ENCODE results near the gene NR3C1.

DNA sequence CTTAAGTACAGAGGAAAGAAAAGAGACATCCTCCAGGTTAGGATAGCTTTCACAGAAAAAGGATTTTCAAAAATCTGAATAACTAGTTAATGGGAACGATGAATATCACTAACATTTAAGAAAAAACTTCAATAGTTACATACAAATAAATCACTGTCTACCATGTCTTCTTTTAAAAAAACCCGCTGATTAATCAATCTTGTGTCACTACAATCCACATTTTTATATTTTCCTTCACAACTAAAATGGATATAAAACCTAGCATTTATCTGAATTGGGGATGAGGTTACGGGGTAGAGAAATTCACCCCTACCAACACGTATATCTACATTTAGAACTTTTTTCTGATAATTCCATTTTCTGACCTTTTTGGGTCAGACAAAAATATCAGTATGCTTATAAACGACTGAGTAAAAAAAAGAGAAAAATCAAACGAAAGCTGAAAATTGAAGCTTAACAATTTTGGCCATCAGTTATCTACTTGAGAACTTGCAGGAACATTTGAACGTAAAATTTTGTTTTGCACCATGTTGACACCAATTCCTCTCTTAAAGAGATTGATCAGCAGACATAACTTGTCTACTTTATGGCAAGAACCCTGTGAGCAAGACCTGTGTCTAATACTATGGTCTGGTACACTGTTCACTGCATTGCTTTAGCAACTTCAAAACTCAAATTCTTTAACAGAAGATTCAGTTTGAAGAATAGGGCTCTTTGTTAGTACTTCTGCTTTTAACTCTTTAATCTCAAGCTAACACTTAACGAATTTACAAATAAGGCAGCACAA, 4.8 kb downstream of the NR3C1 start:
- TF ChIP-seq, protein P1, sequence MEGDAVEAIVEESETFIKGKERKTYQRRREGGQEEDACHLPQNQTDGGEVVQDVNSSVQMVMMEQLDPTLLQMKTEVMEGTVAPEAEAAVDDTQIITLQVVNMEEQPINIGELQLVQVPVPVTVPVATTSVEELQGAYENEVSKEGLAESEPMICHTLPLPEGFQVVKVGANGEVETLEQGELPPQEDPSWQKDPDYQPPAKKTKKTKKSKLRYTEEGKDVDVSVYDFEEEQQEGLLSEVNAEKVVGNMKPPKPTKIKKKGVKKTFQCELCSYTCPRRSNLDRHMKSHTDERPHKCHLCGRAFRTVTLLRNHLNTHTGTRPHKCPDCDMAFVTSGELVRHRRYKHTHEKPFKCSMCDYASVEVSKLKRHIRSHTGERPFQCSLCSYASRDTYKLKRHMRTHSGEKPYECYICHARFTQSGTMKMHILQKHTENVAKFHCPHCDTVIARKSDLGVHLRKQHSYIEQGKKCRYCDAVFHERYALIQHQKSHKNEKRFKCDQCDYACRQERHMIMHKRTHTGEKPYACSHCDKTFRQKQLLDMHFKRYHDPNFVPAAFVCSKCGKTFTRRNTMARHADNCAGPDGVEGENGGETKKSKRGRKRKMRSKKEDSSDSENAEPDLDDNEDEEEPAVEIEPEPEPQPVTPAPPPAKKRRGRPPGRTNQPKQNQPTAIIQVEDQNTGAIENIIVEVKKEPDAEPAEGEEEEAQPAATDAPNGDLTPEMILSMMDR (IDR thresholded peaks at IDR 0.05) = no peak
- no peak for TF ChIP-seq POLR2A (IDR thresholded peaks at IDR 0.05)

Measured in right lobe of liver (tissue), 4 donors.